GM12878 (cell line): ENCODE measurements around the gene SYCE1L.

Source experiments
- GABPA ChIP-seq: IDR thresholded peaks from 2 replicates; pipeline ENCODE4 v1.6.1; 2014; ENCODE audit warnings: antibody characterized with exemption, low read depth, mild to moderate bottlenecking, inconsistent platforms
- NFIC ChIP-seq: IDR thresholded peaks from 2 replicates; pipeline ENCODE4 v1.6.1; 2012; ENCODE audit warnings: low read depth, mild to moderate bottlenecking, inconsistent platforms, low read length, moderate library complexity
- TCF12 ChIP-seq: IDR thresholded peaks from 2 replicates; pipeline ENCODE4 v1.6.1; 2011; ENCODE audit warnings: low read depth, mild to moderate bottlenecking, low read length
- TF ChIP-seq, protein P1 (sequence below): IDR thresholded peaks from 2 replicates; pipeline ENCODE4 v1.6.1; 2011; ENCODE audit warnings: low read depth, mild to moderate bottlenecking, low read length, moderate library complexity, borderline replicate concordance; ENCODE audit errors: extremely low read depth
- TF ChIP-seq, protein P2 (sequence below): fragments of 450-650 bp; IDR thresholded peaks from 2 replicates; pipeline ENCODE4 v1.6.1; 2014; ENCODE audit warnings: mild to moderate bottlenecking

DNA sequence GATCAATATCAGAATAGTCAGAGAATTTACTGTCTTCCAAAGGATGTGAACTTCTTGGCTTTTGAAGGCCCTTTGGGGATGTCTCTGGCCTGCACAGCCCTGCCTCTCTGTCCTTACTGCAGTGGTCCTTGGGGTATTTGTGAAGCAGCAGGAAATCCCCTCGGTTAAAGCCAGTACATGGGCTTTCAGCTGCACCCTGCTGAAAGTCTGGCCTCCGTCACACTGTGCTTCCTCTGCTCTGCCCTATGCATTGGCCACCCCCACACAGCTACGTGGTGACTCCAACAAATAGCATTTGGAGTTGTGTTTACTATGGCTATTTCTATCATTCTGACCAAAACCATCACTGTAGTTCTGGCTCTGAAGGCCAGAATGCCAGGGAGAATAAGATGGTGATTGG is 21.2 kb downstream of the SYCE1L start:
- TF ChIP-seq TCF12: no peak
- TF ChIP-seq, protein P1, sequence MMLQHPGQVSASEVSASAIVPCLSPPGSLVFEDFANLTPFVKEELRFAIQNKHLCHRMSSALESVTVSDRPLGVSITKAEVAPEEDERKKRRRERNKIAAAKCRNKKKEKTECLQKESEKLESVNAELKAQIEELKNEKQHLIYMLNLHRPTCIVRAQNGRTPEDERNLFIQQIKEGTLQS: no peak
- TF ChIP-seq, protein P2, sequence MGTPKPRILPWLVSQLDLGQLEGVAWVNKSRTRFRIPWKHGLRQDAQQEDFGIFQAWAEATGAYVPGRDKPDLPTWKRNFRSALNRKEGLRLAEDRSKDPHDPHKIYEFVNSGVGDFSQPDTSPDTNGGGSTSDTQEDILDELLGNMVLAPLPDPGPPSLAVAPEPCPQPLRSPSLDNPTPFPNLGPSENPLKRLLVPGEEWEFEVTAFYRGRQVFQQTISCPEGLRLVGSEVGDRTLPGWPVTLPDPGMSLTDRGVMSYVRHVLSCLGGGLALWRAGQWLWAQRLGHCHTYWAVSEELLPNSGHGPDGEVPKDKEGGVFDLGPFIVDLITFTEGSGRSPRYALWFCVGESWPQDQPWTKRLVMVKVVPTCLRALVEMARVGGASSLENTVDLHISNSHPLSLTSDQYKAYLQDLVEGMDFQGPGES: no peak
- no peak for TF ChIP-seq NFIC
- TF ChIP-seq GABPA: no peak
